Stimulated activated naive CD8-positive, alpha-beta T cell treated with anti-CD3 and anti-CD28 coated beads, Interleukin-15, Interleukin-2, amounts not matched to agents 100 U/mL and 50 U/mL, for 24 hours (primary cell): ENCODE measurements around the gene LONP1.
A peak's percentile ranks its signal among the peaks of the same experiment; 100 is the strongest.
"Not testable (repeated sequence)": the region's sequence is repeated elsewhere in the genome, so short reads cannot be mapped to it uniquely, and the experiment has no call there.

Experiments used
- ATAC-seq: fragments of 150-1000 bp; cut with Tn5 transposase; one replicate; pipeline ENCODE4 v1.10.0; 2021
- DNase-seq: peaks from one replicate; pipeline ENCODE4 v3.0.0; 2021

LONP1 gene

GRCh38 chr19:5719961-5720790 is at the start of gene LONP1, which contains the start of gene CATSPERD:
TSS of gene LONP1 (minus strand) at chr19:5720146. CDS start at chr19:5720132, 14 bp downstream.
TSS of gene CATSPERD (plus strand) at chr19:5720637. CDS start at chr19:5720738, 101 bp downstream.
- ATAC-seq (peak; percentile 86), DNase-seq (peak; percentile 99)

- DNase-seq = no peak
- no peak for ATAC-seq
Observed at GRCh38 chr19:5767949-5768348, 48.0 kb upstream of the LONP1 start.

- DNase-seq = no peak
- ATAC-seq = no peak
Observed at GRCh38 chr19:5765220-5765619, 45.3 kb upstream of the LONP1 start.

GRCh38 chr19:5762608-5763217 is 42.8 kb upstream of the LONP1 start:
- DNase-seq = no peak
- no peak for ATAC-seq

- ATAC-seq (no peak), DNase-seq (no peak)
Observed at GRCh38 chr19:5753743-5754142, 33.8 kb upstream of the LONP1 start.

- ATAC-seq = no peak
- DNase-seq = no peak
Observed at GRCh38 chr19:5751709-5752108, 31.8 kb upstream of the LONP1 start.

DNA sequence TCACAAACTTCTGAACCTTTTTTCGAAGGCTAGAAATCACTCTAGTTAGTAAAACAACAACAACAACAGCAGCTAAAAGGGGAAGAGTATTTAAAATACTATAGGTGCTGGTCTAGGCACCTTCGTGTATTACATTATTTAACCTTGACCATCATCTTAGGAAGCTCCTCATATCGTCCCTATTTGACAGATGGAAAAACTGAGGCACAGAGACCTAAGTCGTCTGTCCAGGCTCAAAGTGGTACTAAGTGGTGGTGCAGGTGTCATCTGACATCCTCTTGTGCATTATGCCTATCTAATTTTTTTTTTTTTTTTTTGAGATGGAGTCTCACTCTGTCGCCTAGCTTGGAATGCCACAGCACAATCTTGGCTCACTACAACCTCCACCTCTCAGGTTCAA is 29.6 kb upstream of the LONP1 start:
- no peak for ATAC-seq

DNA sequence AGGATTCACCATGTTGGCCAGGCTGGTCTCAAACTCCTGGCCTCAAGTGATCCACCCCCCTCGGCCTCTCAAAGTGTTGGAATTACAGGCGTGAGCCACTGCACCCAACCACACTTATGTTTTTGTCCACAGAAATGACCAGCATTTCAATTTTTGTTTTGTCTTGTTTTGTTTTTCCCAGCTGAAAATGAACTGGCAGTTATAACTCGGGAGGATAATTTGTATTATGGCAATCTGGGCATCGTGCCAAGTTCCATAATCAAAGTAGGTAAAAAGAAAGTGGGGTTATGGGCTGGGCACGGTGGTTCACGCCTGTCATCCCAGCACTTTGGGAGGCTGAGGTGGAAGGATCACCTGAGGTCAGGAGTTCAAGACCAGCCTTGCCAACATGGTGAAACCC is 29.0 kb upstream of the LONP1 start:
- ATAC-seq, DNase-seq: not testable (repeated sequence)

More for the DNA sequence above, 29.6 kb upstream of the LONP1 start:
- no peak for DNase-seq

DNA sequence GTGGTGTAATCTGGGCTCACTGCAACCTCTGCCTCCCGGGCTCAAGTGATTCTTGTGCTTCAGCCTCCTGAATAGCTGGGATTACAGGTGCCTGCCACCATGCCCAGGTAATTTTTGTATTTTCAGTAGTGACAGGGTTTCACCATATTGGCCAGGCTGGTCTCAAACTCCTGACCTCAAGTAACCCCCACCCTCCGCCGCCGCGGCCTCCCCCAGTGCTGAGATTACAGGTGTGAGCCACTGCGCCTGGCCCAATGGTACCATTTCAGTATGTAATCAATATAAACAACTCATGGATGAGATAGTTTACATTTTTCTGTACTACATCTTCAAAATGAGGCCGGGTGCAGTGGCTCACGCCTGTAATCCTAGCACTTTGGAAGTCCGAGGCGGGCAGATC is 25.1 kb upstream of the LONP1 start:
- DNase-seq, ATAC-seq: not testable (repeated sequence)

DNA sequence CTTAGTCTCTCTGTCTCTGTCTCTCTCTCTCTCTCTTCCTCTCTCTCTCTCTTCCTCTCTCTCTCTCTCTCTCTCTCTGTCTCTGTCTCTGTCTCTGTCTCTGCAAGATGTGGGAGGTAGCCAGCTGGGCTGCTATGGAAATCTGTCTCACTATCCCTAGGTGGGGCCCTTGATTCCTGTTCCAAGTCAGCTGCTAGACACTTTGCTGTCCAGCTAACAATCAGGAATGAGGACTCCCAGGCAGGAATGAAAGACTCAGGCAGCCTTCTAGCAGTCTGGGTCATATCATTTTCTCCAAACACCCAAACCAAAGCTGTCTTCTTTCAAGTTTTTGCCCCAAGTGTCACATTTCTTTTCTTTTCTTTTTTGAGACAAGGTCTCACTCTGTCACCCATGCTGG is 23.7 kb upstream of the LONP1 start:
- ATAC-seq (no peak), DNase-seq (no peak)

- no peak for ATAC-seq
- no peak for DNase-seq
Observed at GRCh38 chr19:5742051-5742450, 22.1 kb upstream of the LONP1 start.

- no peak for DNase-seq
- no peak for ATAC-seq
Observed at GRCh38 chr19:5738423-5738822, 18.5 kb upstream of the LONP1 start.

DNA sequence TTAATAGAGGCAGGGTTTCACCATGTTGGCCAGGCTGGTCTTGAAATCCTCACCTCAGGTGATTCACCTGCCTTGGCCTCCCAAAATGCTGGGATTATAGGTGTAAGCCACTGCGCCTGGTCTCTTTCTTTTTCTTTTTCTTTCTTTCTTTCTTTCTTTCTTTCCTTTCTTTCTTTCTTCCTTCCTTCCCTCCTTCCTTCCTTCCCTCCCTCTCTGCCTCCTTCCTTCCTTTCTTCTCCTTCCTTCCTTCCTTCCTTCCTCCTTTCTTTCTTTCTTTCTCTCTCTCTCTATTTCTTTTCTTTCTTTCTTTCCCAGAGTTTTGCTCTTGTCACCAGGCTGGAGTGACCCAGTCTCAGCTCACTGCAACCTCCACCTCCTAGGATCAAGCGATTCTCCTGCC is 13.2 kb upstream of the LONP1 start:
- not testable (repeated sequence) for ATAC-seq, DNase-seq

GRCh38 chr19:5727453-5728050 is 7.6 kb upstream of the LONP1 start:
- DNase-seq = no peak
- ATAC-seq = no peak

DNA sequence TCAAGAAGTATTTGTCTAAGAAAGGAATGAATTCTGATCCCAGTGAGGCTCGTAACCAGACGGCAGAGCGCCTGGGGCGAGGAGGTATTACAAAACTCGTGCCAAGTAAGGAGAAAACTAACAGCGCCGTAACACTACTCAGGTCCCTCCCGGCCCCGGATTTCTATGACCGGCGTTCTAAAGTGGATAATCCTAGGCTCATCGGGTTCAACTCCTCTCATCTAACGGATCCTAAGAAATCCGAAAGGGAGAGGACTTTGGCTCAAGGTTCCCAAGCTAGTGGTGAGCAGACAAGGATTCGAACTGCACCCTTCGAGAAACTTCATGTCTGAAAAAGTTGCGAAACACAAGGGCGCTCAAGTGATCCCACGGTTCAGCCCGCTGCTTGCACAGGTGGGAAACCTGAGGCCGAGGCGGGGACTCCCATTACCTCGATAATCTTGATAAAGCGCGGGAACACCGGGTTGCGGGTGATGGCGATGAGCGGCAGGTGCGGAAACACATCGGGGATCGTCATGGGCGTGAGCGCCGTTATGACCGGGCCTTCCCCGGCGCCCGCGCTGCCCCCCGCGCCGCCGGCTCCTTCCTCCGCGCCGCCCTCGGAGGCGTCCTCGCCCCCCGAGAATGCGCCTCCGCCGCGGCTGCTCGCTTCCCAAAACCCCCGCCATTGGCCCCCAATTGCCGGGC is 529 bp downstream of the LONP1 start:
- no peak for ATAC-seq
- peak; percentile 45 for DNase-seq

DNA sequence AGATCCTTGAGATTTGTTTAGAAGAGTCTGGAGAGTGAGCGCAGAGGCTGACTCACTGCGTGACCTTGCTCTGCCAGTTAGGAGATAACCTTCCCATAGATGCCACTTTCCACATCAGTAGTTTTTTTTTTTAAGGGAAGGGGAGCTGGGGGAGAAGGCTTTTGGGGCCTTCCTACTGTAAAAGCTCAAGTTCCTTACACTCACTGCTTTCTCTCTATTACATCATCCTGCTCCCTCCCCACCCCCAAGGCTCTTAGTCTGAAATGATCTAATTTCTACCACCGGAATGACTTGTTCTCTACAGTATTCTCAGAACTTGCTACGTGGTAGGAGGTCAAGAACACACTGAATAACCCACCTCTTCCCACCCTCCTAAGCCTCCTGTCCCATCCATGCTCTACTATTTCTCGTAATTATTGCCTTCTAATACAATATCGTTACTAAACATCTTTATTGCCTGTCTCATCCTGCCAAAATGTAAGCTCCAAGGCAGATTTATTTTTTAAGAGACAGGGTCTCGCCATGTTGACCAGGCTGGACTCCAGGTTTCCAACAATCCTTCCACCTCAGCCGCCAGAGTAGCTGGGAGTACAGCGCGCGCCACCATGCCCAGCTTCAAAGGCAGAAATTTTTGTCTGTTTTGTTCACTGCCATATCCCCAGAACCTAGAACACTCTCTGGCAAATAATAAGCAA is 1.2 kb downstream of the LONP1 start:
- DNase-seq (peak; percentile 60), ATAC-seq (peak; percentile 31)

GRCh38 chr19:5718037-5718578 is 1.8 kb downstream of the LONP1 start:
- ATAC-seq = peak; percentile 6

GRCh38 chr19:5717215-5717935 is 2.6 kb downstream of the LONP1 start:
- no peak for DNase-seq
- ATAC-seq = no peak

More at GRCh38 chr19:5718037-5718578, 1.8 kb downstream of the LONP1 start:
- peak; percentile 69 for DNase-seq

DNA sequence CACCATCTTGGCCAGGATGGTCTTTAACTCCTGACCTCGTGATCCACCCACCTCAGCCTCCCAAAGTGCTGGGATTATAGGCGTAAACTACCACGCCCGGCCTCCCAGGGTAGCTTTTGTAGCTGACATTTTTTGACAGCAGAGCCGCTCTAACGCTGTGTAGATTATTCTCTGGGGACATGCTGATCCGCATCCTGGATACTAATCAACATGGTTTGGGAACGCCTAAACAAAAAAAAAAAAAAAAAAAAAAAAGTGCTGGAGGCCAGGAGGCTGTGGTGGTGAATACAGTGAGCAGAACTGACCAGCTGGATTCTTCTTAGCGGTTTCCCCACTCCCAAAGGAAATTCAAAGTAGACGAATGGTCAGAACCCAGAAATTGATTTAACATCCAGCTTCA is 5.1 kb downstream of the LONP1 start:
- ATAC-seq (no peak), DNase-seq (no peak)

- no peak for ATAC-seq
- DNase-seq = no peak
Observed at GRCh38 chr19:5713228-5713627, 6.7 kb downstream of the LONP1 start.

- ATAC-seq = no peak
Observed at GRCh38 chr19:5711713-5712161, 8.2 kb downstream of the LONP1 start.

More at GRCh38 chr19:5711713-5712161, 8.2 kb downstream of the LONP1 start:
- no peak for DNase-seq
